Naive thymus-derived CD4-positive, alpha-beta T cell (primary cell): ENCODE results near the gene HSPB6. TPM values are rescaled to one million over a fixed set of nuclear protein-coding genes. Genes with fewer than 3 reads are reported as not detected.

Experiments used
- ATAC-seq: fragments of 150-1000 bp; cut with Tn5 transposase; 2 replicates; pipeline ENCODE4 v1.10.0; 2021; ENCODE audit warnings: mild to moderate bottlenecking, moderate library complexity
- CTCF ChIA-PET: fragments of 350-600 bp; sonication (Branson Sonifier 250); formaldehyde crosslinking; loops from one replicate; lab custom pipeline; 2021; ENCODE audit warnings: antibody characterized with exemption; lab: Charles Lee
- POLR2A ChIA-PET: fragments of 350-600 bp; sonication (Branson Sonifier 250); formaldehyde crosslinking; loops from one replicate; lab custom pipeline; 2021; ENCODE audit warnings: antibody characterized with exemption, inconsistent platforms; lab: Charles Lee
- DNase-seq, 9 donors: peaks; one replicate each; pipeline versions ENCODE4 v3.0.0 to v3.0.0-alpha.2; 2020 to 2022; ENCODE audit warnings: mixed read lengths in 1 of 9
- H3K27ac ChIP-seq: one replicate; pipeline ENCODE4 v1.7.0; 2013; ENCODE audit warnings: mild to moderate bottlenecking, low read depth, low read length, moderate library complexity
- H3K27me3 ChIP-seq, 2 donors: one replicate each; pipeline ENCODE4 v1.7.0; 2013; ENCODE audit warnings: low read length in 2 of 2, mild to moderate bottlenecking in 2 of 2, moderate library complexity in 2 of 2; ENCODE audit not compliant: control insufficient read depth in 2 of 2, insufficient read depth in 2 of 2
- H3K36me3 ChIP-seq, 3 experiments: 1 replicate in 2 of 3; 2 replicates in 1 of 3; pipeline ENCODE4 v1.7.0; 2013; ENCODE audit warnings: low read length in 3 of 3, mild to moderate bottlenecking in 3 of 3, moderate library complexity in 1 of 3; ENCODE audit not compliant: insufficient read depth in 3 of 3, control insufficient read depth in 2 of 3
- H3K4me1 ChIP-seq, 2 donors: one replicate each; pipeline ENCODE4 v1.7.0; 2013; ENCODE audit warnings: low read length in 2 of 2, mild to moderate bottlenecking in 2 of 2, moderate library complexity in 1 of 2; ENCODE audit not compliant: control insufficient read depth in 2 of 2, insufficient read depth in 2 of 2
- H3K4me3 ChIP-seq: 2 replicates; pipeline ENCODE4 v1.7.0; 2013; ENCODE audit warnings: mild to moderate bottlenecking, low read length
- H3K9me3 ChIP-seq, 3 experiments: 1 replicate in 2 of 3; 2 replicates in 1 of 3; pipeline ENCODE4 v1.7.0; 2013; ENCODE audit warnings: low read length in 3 of 3; ENCODE audit not compliant: control insufficient read depth in 2 of 3
- H3K27ac Mint-ChIP-seq, 9 donors: one replicate each; pipeline ENCODE4 v1.8.0; 2020 to 2022; ENCODE audit warnings: mixed read lengths in 9 of 9, mild to moderate bottlenecking in 8 of 9, moderate library complexity in 5 of 9, inconsistent platforms in 2 of 9
- H3K27me3 Mint-ChIP-seq, 5 donors: one replicate each; pipeline ENCODE4 v1.8.0; 2021 to 2022; ENCODE audit warnings: mixed read lengths in 5 of 5, mild to moderate bottlenecking in 1 of 5
- H3K36me3 Mint-ChIP-seq, 5 donors: one replicate each; pipeline ENCODE4 v1.8.0; 2020 to 2022; ENCODE audit warnings: mixed read lengths in 5 of 5, mild to moderate bottlenecking in 3 of 5, inconsistent platforms in 1 of 5
- H3K4me1 Mint-ChIP-seq, 7 donors: one replicate each; pipeline ENCODE4 v1.8.0; 2020 to 2022; ENCODE audit warnings: mixed read lengths in 7 of 7, mild to moderate bottlenecking in 3 of 7, inconsistent platforms in 1 of 7
- H3K4me3 Mint-ChIP-seq, 10 donors: one replicate each; pipeline ENCODE4 v1.8.0; 2020 to 2022; ENCODE audit warnings: mild to moderate bottlenecking in 10 of 10, mixed read lengths in 10 of 10, moderate library complexity in 6 of 10, inconsistent platforms in 2 of 10
- H3K9me3 Mint-ChIP-seq, 11 donors: one replicate each; pipeline ENCODE4 v1.8.0; 2020 to 2022; ENCODE audit warnings: mixed read lengths in 11 of 11, mild to moderate bottlenecking in 4 of 11, inconsistent platforms in 1 of 11, moderate library complexity in 1 of 11
- intact Hi-C, 2 donors: fragments of 100-400 bp; cut with micrococcal nuclease; formaldehyde crosslinking; loops; one replicate each; pipeline ENCODE4 v1.15.1; 2023
- polyA plus RNA-seq, 2 donors: library from polyadenylated mRNA; unstranded; fragments of 300-500 nt; fragmentation: Illumina TruSeq; gene quantifications; one replicate each; pipeline ENCODE4 v1.2.3, GENCODE V29; 2021
- total RNA-seq, 6 experiments: library from RNA in 5 of 6; stranded (reverse) in 5 of 6; gene quantifications; 1 replicate in 5 of 6; 2 replicates in 1 of 6; pipeline ENCODE4 v1.2.3 and lab custom pipeline; 2021 to 2026

Gene HSPB6
- total and polyA plus RNA-seq, 7 experiments from 2014 or later = 0.22 TPM; not detected in 6

DNA sequence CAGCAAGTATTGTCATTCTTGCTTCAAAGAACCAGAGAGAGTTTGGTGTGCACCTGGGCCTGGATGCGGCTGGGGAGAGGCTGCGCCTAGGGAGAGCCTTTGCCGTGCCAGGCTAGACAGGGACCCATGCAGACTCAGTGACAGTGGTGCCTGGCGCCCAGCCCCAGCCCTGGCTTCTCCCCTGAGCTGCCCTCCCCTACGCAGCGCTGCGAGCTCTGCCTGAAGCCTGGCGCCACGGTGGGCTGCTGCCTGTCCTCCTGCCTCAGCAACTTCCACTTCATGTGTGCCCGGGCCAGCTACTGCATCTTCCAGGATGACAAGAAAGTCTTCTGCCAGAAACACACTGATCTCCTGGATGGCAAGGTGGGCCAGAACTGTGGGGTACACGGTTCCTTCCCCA lies 27.1 kb downstream of the HSPB6 start:
- ChIA-PET CTCF (interaction anchor here (1.1 kb wide), 2 partner anchors 11 kb away, joined by 3 to 4 read pairs; no protein-coding TSS in a partner anchor), POLR2A (interaction anchor here (1.6 kb wide), 1 partner anchor 10 kb away, joined by 8 read pairs; no protein-coding TSS in a partner anchor)
- Mint-ChIP-seq H3K9me3 (no peaks in the 10 kb centered on the region), H3K36me3 (peaks cover 4 to 57% (median 15%) of the 10 kb centered on the region in 5 donors), H3K27me3 (no peaks in the 10 kb centered on the region), H3K4me1 (peaks cover 0 to 21% (median 8%) of the 10 kb centered on the region in 7 donors), H3K4me3 (no peak overlapping the region), H3K27ac (no peak overlapping the region)
- Histone ChIP-seq H3K4me1 (no peaks in the 10 kb centered on the region), H3K9me3 (no peaks in the 10 kb centered on the region), H3K4me3 (no peak overlapping the region), H3K27ac (no peak overlapping the region), H3K36me3 (peaks cover 17 to 98% (median 39%) of the 10 kb centered on the region in 3 experiments), H3K27me3 (no peaks in the 10 kb centered on the region)
- intact Hi-C loops = no loop called here
- DNase-seq = no peak
- ATAC-seq = no peak

GRCh38 chr19:35729021-35729420 lies 27.8 kb downstream of the HSPB6 start:
- Histone ChIP-seq H3K27me3 (no peaks in the 10 kb centered on the region), H3K4me1 (no peaks in the 10 kb centered on the region), H3K27ac (no peak overlapping the region), H3K36me3 (peaks cover 21 to 98% (median 46%) of the 10 kb centered on the region in 3 experiments), H3K9me3 (no peaks in the 10 kb centered on the region), H3K4me3 (no peak overlapping the region)
- no peak for DNase-seq
- Mint-ChIP-seq H3K4me1 (peaks cover 0 to 20% (median 4%) of the 10 kb centered on the region in 7 donors), H3K9me3 (no peaks in the 10 kb centered on the region), H3K4me3 (no peak overlapping the region), H3K36me3 (peaks cover 4 to 57% (median 10%) of the 10 kb centered on the region in 5 donors), H3K27ac (no peak overlapping the region), H3K27me3 (no peaks in the 10 kb centered on the region)
- POLR2A ChIA-PET = interaction anchor here (0.6 to 1.8 kb wide), 3 partner anchors 8 to 158 kb away, joined by 4 to 8 read pairs (median 6); no protein-coding TSS in a partner anchor
- intact Hi-C loops = no loop called here
- ATAC-seq = no peak
- CTCF ChIA-PET = interaction anchor here (1.1 kb wide), 1 partner anchor 10 kb away, joined by 3 read pairs; no protein-coding TSS in a partner anchor

DNA sequence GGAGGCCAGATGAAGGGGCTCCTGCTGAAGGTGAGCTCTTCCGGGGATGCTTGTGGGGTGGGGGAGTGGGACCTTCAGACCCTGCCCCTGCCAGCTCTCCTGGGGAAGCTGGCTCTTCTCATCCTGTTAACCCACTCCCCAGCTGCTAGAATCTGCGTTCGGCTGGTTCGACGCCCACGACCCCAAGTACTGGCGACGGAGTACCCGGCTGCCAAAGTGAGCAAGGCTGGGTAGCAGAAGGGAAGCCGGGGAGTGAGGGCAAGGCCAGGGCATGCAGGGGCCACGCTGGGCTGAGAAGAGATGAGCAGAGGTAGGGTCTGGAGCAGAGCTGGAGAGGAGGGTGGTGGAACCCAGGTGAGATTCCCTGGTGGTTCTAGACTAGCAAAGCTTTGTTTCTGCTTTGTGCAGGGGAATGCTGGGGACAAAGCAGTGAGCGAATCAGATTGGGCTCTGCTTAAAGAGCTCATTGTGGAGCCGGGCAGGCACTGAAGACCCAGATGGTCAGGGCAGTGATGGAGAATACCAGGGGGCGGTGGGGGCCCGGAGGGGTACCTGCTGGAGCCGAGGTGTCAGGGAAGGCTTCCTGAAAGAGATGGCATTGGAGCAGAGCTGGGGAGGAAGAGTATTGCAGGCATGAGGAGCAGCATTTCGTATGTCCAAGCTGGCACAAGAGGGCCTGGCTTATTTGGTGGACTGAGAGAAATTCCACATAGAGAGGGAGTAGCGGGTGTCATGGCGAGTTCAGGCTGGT lies 28.7 kb downstream of the HSPB6 start:
- Histone ChIP-seq H3K4me1 (no peaks in the 10 kb centered on the region), H3K36me3 (peaks cover 30 to 98% (median 53%) of the 10 kb centered on the region in 3 experiments), H3K27ac (no peak overlapping the region)

DNA sequence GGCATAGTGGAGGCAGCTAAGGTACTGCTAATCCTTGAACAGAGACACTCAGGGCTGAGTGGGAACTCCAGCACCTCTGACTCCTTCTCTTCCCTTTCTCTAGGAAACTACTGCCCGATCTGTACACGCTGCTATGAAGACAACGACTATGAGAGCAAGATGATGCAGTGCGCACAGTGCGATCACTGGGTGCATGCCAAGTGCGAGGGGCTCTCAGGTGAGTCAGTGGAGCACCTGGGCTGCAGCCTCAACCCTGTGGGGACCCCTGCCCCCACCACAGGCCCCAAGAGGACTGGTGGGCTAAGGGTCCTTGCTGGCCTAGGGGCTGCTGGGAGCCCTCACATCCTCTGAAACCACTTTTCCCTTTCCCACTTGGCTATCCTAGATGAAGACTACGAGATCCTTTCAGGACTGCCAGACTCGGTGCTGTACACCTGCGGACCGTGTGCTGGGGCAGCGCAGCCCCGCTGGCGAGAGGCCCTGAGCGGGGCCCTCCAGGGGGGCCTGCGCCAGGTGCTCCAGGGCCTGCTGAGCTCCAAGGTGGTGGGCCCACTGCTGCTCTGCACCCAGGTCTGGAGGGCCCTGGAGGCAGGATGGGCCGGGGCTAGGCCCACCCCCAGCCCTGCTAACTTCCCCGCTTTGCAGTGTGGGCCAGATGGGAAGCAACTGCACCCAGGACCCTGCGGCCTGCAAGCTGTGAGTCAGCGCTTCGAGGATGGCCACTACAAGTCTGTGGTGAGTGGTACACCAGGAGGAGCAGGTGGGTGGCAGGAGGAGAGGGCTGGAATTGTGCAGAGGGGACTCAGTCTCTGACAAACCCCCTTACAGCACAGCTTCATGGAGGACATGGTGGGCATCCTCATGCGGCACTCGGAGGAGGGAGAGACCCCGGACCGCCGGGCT lies 29.5 kb downstream of the HSPB6 start:
- Mint-ChIP-seq H3K4me3 (no peak overlapping the region), H3K36me3 (peaks cover 4 to 66% (median 10%) of the 10 kb centered on the region in 5 donors), H3K27me3 (no peaks in the 10 kb centered on the region), H3K9me3 (no peaks in the 10 kb centered on the region), H3K4me1 (peaks cover 0 to 22% (median 6%) of the 10 kb centered on the region in 7 donors), H3K27ac (peak overlapping the region in 2 of 9 donors; percentile 32 to 41)
- ATAC-seq = no peak
- H3K4me3 ChIP-seq = no peak overlapping the region
- intact Hi-C loops = no loop called here
- H3K9me3 ChIP-seq = no peaks in the 10 kb centered on the region
- POLR2A ChIA-PET = interaction anchor here (1.5 to 1.8 kb wide), 3 partner anchors 9 to 16 kb away, joined by 4 to 8 read pairs (median 6); no protein-coding TSS in a partner anchor
- H3K27me3 ChIP-seq = no peaks in the 10 kb centered on the region
- CTCF ChIA-PET = interaction anchor here (0.9 to 1.0 kb wide), 3 partner anchors 10 to 231 kb away, joined by 3 to 5 read pairs (median 3); partner anchors contain the start of gene U2AF1L4
- no peaks in the 10 kb centered on the region for H3K4me1 ChIP-seq
- no peak overlapping the region for H3K27ac ChIP-seq
- peaks cover 38 to 100% (median 60%) of the 10 kb centered on the region in 3 experiments for H3K36me3 ChIP-seq
- DNase-seq = no peak

More for the DNA sequence above, 28.7 kb downstream of the HSPB6 start:
- Mint-ChIP-seq H3K4me3 (no peak overlapping the region), H3K9me3 (no peaks in the 10 kb centered on the region), H3K36me3 (peaks cover 4 to 62% (median 10%) of the 10 kb centered on the region in 5 donors), H3K27me3 (no peaks in the 10 kb centered on the region), H3K4me1 (peaks cover 0 to 17% (median 5%) of the 10 kb centered on the region in 7 donors), H3K27ac (peak overlapping the region in 2 of 9 donors; percentile 38 to 55)
- H3K27me3 ChIP-seq = no peaks in the 10 kb centered on the region
- DNase-seq (no peak), ATAC-seq (no peak)
- ChIA-PET POLR2A (interaction anchor here (1.5 to 1.8 kb wide), 3 partner anchors 9 to 15 kb away, joined by 4 to 8 read pairs (median 6); no protein-coding TSS in a partner anchor), CTCF (interaction anchor here (0.9 to 1.0 kb wide), 3 partner anchors 9 to 231 kb away, joined by 3 to 5 read pairs (median 3); partner anchors contain the start of gene U2AF1L4)
- H3K4me3 ChIP-seq = no peak overlapping the region
- intact Hi-C loops = no loop called here
- H3K9me3 ChIP-seq = no peaks in the 10 kb centered on the region

- Histone ChIP-seq H3K4me3 (no peak overlapping the region), H3K36me3 (peaks cover 39 to 96% (median 52%) of the 10 kb centered on the region in 3 experiments), H3K9me3 (no peaks in the 10 kb centered on the region), H3K27ac (no peak overlapping the region), H3K4me1 (no peaks in the 10 kb centered on the region), H3K27me3 (no peaks in the 10 kb centered on the region)
- Mint-ChIP-seq H3K27ac (no peak overlapping the region), H3K36me3 (peaks cover 2 to 57% (median 4%) of the 10 kb centered on the region in 5 donors), H3K9me3 (no peaks in the 10 kb centered on the region), H3K4me1 (peaks cover under 1 to 20% (median 7%) of the 10 kb centered on the region in 7 donors), H3K4me3 (no peak overlapping the region), H3K27me3 (no peaks in the 10 kb centered on the region)
- DNase-seq = no peak
- intact Hi-C loops = no loop called here
- POLR2A ChIA-PET = no interaction called here
- ATAC-seq = no peak
- CTCF ChIA-PET = interaction anchor here (0.6 kb wide), 1 partner anchor 20 kb away, joined by 3 read pairs; the partner anchor contains the start of genes PSENEN and U2AF1L4
These were observed 31.5 kb downstream of the HSPB6 start for GRCh38 chr19:35725216-35725861.
